Measurements from ENCODE around the gene ANKIB1. TPM values are rescaled to one million over a fixed set of nuclear protein-coding genes. Genes with fewer than 3 reads are reported as not detected.
"Not testable (repeated sequence)": the region's sequence is repeated elsewhere in the genome, so short reads cannot be mapped to it uniquely, and the experiment has no call there.

Gene ANKIB1
- total and polyA plus RNA-seq, 10 donors = 9.0 to 75.3 (median 44.5) TPM

DNA sequence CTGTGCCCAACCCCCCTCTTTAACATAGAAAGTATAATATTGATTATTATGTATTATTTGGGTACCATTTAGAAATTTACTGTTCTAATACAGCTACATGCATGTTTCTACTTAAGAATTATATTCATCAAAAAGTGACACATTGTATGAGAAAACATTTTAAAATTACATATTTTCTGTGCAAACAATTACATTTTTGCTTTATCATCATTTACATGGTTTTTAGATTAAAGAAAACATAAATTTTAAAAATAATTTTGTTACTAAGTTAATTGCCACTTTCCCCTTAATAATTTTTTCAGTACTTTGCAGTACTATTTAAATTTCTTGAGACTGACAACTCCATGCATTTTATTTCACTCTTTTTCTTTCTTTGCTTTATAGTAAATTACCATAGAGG is 106.2 kb downstream of the ANKIB1 start:
- no peak for TF ChIP-seq CTCF (IDR thresholded peaks at IDR 0.05 in 8 of 11, conservative IDR thresholded peaks at IDR 0.05 in 3 of 11)
- TF ChIP-seq POLR2A (IDR thresholded peaks at IDR 0.05) = no peak
- no peak for TF ChIP-seq POLR2AphosphoS5 (IDR thresholded peaks at IDR 0.05)
- Histone ChIP-seq H3K4me1 (no peaks in the 10 kb centered on the region), H3K27ac (no peak overlapping the region), H3K9me3 (no peaks in the 10 kb centered on the region), H3K36me3 (peaks cover 0 to 90% (median 28%) of the 10 kb centered on the region in 6 donors), H3K4me3 (no peak overlapping the region), H3K27me3 (replicated peaks in 1 of 7) (no peaks in the 10 kb centered on the region)
- intact Hi-C loops (cut with DNase I; ENCODE audit: low total_unique reads) = no loop called here
- no peak for DNase-seq

- Histone ChIP-seq H3K4me1 (no peaks in the 10 kb centered on the region), H3K9me3 (peaks cover 0 to 3% (median 0%) of the 10 kb centered on the region in 8 donors), H3K27me3 (replicated peaks in 1 of 7) (no peaks in the 10 kb centered on the region), H3K27ac (no peak overlapping the region), H3K4me3 (no peak overlapping the region), H3K36me3 (peaks cover 0 to 90% (median 28%) of the 10 kb centered on the region in 6 donors)
- DNase-seq = no peak
- intact Hi-C loops (cut with DNase I; ENCODE audit: low total_unique reads) = no loop called here
- 89 to 97% (median 95%) methylated on average over 1 of the region's 1 CpG for WGBS, 5 donors
- no peak for TF ChIP-seq POLR2A (IDR thresholded peaks at IDR 0.05)
- TF ChIP-seq CTCF (IDR thresholded peaks at IDR 0.05 in 8 of 11, conservative IDR thresholded peaks at IDR 0.05 in 3 of 11) = no peak
- no peak for TF ChIP-seq POLR2AphosphoS5 (IDR thresholded peaks at IDR 0.05)
Observed at GRCh38 chr7:92354214-92354613, 108.4 kb downstream of the ANKIB1 start.

GRCh38 chr7:92356406-92356805 is 110.6 kb downstream of the ANKIB1 start:
- intact Hi-C loops (cut with DNase I; ENCODE audit: low total_unique reads) = no loop called here
- no peak overlapping the region for H3K4me3 ChIP-seq
- H3K27ac ChIP-seq = no peak overlapping the region
- H3K36me3 ChIP-seq = peaks cover 0 to 99% (median 33%) of the 10 kb centered on the region in 6 donors
- peaks cover 0 to 3% (median 0%) of the 10 kb centered on the region in 8 donors for H3K9me3 ChIP-seq
- H3K27me3 ChIP-seq (replicated peaks in 1 of 7) = no peaks in the 10 kb centered on the region
- H3K4me1 ChIP-seq = no peaks in the 10 kb centered on the region
- TF ChIP-seq POLR2AphosphoS5 (IDR thresholded peaks at IDR 0.05) (no peak), POLR2A (IDR thresholded peaks at IDR 0.05) (no peak), CTCF (IDR thresholded peaks at IDR 0.05 in 8 of 11, conservative IDR thresholded peaks at IDR 0.05 in 3 of 11) (no peak)
- no peak for DNase-seq

DNA sequence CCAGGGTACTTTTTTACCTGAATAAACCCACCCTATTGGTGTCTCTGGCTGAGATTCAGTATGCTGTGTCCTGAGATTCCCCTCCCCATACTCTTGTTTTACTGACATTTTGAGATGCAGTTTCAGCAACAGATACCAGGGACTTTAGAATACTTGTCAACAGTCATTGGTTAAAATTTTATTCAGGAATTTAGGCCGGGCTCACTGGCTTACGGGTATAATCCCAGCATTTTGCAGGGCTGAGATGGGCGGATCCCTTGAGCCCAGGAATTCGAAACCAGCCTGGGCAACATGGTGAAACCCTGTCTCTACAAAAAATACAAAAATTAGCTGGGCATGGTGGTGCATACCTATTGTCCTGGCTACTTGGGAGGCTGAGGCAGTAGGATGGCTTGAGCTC is 111.5 kb downstream of the ANKIB1 start:
- no peak for DNase-seq
- TF ChIP-seq POLR2AphosphoS5 (IDR thresholded peaks at IDR 0.05) (no peak), CTCF (IDR thresholded peaks at IDR 0.05 in 8 of 11, conservative IDR thresholded peaks at IDR 0.05 in 3 of 11) (no peak), POLR2A (IDR thresholded peaks at IDR 0.05) (no peak)
- Histone ChIP-seq H3K27ac (no peak overlapping the region), H3K27me3 (replicated peaks in 1 of 7) (no peaks in the 10 kb centered on the region), H3K9me3 (peaks cover 0 to 3% (median 0%) of the 10 kb centered on the region in 8 donors), H3K4me1 (no peaks in the 10 kb centered on the region), H3K4me3 (no peak overlapping the region), H3K36me3 (peaks cover 0 to 99% (median 33%) of the 10 kb centered on the region in 6 donors)
- 94 to 100% (median 97%) methylated on average over 4 of the region's 4 CpGs for WGBS, 5 donors
- intact Hi-C loops (cut with DNase I; ENCODE audit: low total_unique reads) = no loop called here

DNA sequence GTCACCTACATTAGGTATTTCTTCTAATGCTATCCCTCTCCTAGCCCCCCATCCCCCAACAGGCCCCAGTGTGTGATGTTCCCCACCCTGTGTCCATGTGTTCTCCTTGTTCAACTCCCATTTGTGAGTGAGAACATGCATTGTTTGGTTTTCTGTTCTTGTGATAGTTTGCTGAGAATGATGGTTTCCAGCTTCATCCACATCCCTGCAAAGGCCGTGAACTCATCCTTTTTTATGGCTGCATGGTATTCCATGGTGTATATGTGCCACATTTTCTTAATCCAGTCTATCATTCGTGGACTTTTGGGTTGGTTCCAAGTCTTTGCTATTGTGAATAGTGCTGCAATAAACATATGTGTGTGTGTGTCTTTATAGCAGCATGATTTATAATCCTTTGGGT is 113.4 kb downstream of the ANKIB1 start:
- intact Hi-C loops (cut with DNase I; ENCODE audit: low total_unique reads); H3K9me3 ChIP-seq; DNase-seq; H3K4me3 ChIP-seq; H3K27me3 ChIP-seq (replicated peaks in 1 of 7); H3K4me1 ChIP-seq; H3K27ac ChIP-seq: not testable (repeated sequence)
- 91 to 100% (median 97%) methylated on average over 2 of the region's 2 CpGs for WGBS, 5 donors
- peaks cover 0 to 99% (median 28%) of the 10 kb centered on the region in 6 donors for H3K36me3 ChIP-seq
